Activated naive CD8-positive, alpha-beta T cell treated with anti-CD3 and anti-CD28 coated beads for 36 hours (primary cell): Measurements from ENCODE around the gene TRAPPC10. TPM values are rescaled to one million over a fixed set of nuclear protein-coding genes. Genes with fewer than 3 reads are reported as not detected.

Source experiments
- total RNA-seq, 2 experiments: library from RNA; stranded (reverse); gene quantifications; one replicate each; pipeline ENCODE4 v1.2.3, GENCODE V29; 2021

Gene TRAPPC10
- total RNA-seq, 2 experiments from 2014 or later = 42.4 to 44.4 TPM

Other genes with a start within 250 kb of the TRAPPC10 start
- gene CSTB, start 236.0 kb upstream of the TRAPPC10 start, total RNA-seq = 10 to 100 TPM; 33.6 to 35.1 TPM
- gene RRP1, start 222.7 kb upstream of the TRAPPC10 start, total RNA-seq = 10 to 100 TPM; 89.4 to 90.7 TPM
- gene AGPAT3, start 147.1 kb upstream of the TRAPPC10 start, total RNA-seq = 10 to 100 TPM; 61.2 to 66.0 TPM
- 10 to 100 TPM; 12.7 to 14.5 TPM for gene PWP2, start 95.1 kb downstream of the TRAPPC10 start, total RNA-seq
- 1 to 10 TPM; 6.9 to 7.4 TPM for gene GATD3, start 121.4 kb downstream of the TRAPPC10 start, total RNA-seq
- 1 to 10 TPM in 1 of 2 experiments, under 1 TPM in 1; 0.92 to 1.2 TPM for gene ICOSLG, start 228.6 kb downstream of the TRAPPC10 start, total RNA-seq
- not detected for gene DNMT3L, start 249.6 kb downstream of the TRAPPC10 start, total RNA-seq